SU-DHL-6 (cell line): ENCODE results near the gene CDH23.

Source experiments
- EZH2phosphoT487 ChIP-seq: fragments of 200-600 bp; sonication (generic), shearing (Covaris generic); conservative IDR thresholded peaks from 2 replicates; pipeline ENCODE4 v1.6.1; 2018; ENCODE audit warnings: mild to moderate bottlenecking, antibody characterized with exemption, low read length, moderate library complexity, mixed read lengths
- TF ChIP-seq, protein P1 (sequence below): fragments of 200-600 bp; sonication (generic); IDR thresholded peaks from one replicate; pipeline ENCODE4 v1.5.1; 2017; ENCODE audit warnings: antibody characterized with exemption, mild to moderate bottlenecking, low read length, moderate library complexity; ENCODE audit not compliant: insufficient read depth, poor library complexity, severe bottlenecking

DNA sequence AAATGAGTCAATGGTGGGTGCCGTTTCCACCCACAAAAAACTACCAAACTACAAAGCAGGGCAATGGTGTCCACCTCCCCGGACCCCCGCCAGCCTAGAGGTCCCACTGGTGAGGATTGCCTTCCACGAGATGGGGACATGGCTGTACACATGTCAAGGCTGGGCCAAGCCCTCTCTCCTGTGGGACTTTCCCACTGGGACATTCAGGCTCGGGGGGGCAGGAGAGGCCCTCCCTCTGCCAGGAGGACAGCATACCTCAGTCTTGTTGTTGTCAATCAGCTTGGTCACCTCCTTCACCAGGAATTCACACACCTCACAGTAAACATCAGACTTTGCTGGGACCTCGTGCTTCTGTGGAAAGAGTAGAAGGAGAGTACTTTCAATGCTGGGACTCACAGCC, 423.3 kb downstream of the CDH23 start:
- TF ChIP-seq, protein P1, sequence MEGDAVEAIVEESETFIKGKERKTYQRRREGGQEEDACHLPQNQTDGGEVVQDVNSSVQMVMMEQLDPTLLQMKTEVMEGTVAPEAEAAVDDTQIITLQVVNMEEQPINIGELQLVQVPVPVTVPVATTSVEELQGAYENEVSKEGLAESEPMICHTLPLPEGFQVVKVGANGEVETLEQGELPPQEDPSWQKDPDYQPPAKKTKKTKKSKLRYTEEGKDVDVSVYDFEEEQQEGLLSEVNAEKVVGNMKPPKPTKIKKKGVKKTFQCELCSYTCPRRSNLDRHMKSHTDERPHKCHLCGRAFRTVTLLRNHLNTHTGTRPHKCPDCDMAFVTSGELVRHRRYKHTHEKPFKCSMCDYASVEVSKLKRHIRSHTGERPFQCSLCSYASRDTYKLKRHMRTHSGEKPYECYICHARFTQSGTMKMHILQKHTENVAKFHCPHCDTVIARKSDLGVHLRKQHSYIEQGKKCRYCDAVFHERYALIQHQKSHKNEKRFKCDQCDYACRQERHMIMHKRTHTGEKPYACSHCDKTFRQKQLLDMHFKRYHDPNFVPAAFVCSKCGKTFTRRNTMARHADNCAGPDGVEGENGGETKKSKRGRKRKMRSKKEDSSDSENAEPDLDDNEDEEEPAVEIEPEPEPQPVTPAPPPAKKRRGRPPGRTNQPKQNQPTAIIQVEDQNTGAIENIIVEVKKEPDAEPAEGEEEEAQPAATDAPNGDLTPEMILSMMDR, result no peak
- TF ChIP-seq EZH2phosphoT487, result no peak
